Endothelial cell of umbilical vein (primary cell): ENCODE data around the gene ZNF783. TPM values are rescaled to one million over a fixed set of nuclear protein-coding genes. Genes with fewer than 3 reads are reported as not detected.

Experiments
- BruUV-seq: library from RNA; stranded (reverse); fragments of 400-500 nt; replicated peaks from 2 replicates; lab custom pipeline; 2021; lab: Mats Ljungman, UMichigan
- CTCF ChIA-PET: fragments of 300-600, 350-600 bp; sonication (Branson Sonifier 250); formaldehyde crosslinking; loops from one replicate; lab custom pipeline; 2021; ENCODE audit warnings: antibody characterized with exemption, inconsistent platforms; lab: Charles Lee
- POLR2A ChIA-PET: fragments of 300-600, 350-600 bp; sonication (Branson Sonifier 250); formaldehyde crosslinking; loops from one replicate; lab custom pipeline; 2021; ENCODE audit warnings: antibody characterized with exemption, inconsistent platforms; lab: Charles Lee
- DNase-seq: peaks from one replicate; pipeline ENCODE4 v3.0.0-alpha.2; 2011; ENCODE audit warnings: low read depth, low spot score
- FAIRE-seq: peaks from 2 replicates; lab custom pipeline; 2011; peaks lifted over from hg19 to GRCh38; lab: Jason Lieb, UNC
- H2AFZ ChIP-seq: 2 replicates; pipeline ENCODE4 v1.6.0; 2012; ENCODE audit warnings: low read depth, low read length, control low read depth, inconsistent platforms
- H3K27ac ChIP-seq: 2 replicates; pipeline ENCODE4 v1.5.1; 2011; ENCODE audit warnings: low read depth, mild to moderate bottlenecking, control low read depth, low read length, moderate library complexity; ENCODE audit not compliant: insufficient read depth
- H3K27me3 ChIP-seq, 2 experiments: 2 replicates each; pipeline versions ENCODE4 v1.6.0 to v1.6.1; 2011; ENCODE audit warnings: low read length in 2 of 2, mixed read lengths in 1 of 2; ENCODE audit not compliant: control insufficient read depth in 2 of 2, insufficient read depth in 2 of 2
- H3K36me3 ChIP-seq, 2 experiments: 2 replicates in 1 of 2; 3 replicates in 1 of 2; pipeline ENCODE4 v1.5.1; 2011; ENCODE audit warnings: low read length in 2 of 2, mild to moderate bottlenecking in 1 of 2, moderate library complexity in 1 of 2; ENCODE audit not compliant: control insufficient read depth in 2 of 2, insufficient read depth in 2 of 2; ENCODE audit errors: extremely low read depth in 1 of 2
- H3K4me1 ChIP-seq: 3 replicates; pipeline ENCODE4 v1.5.1; 2011; ENCODE audit warnings: mild to moderate bottlenecking, low read length; ENCODE audit not compliant: control insufficient read depth, insufficient read depth; ENCODE audit errors: extremely low read depth
- H3K4me2 ChIP-seq: 2 replicates; pipeline ENCODE4 v1.6.1; 2011; ENCODE audit warnings: low read length, control low read depth, mixed read lengths; ENCODE audit not compliant: insufficient read depth
- H3K4me3 ChIP-seq, 3 experiments: fragments of 200-600 bp in 1 of 3; sonication (generic), shearing (Covaris generic) in 1 of 3; replicated peaks in 1 of 3; 2 replicates each; pipeline ENCODE4 v1.5.1; 2011 to 2016; ENCODE audit warnings: control low read depth in 3 of 3, low read length in 3 of 3, mild to moderate bottlenecking in 2 of 3, inconsistent platforms in 1 of 3, low read depth in 1 of 3, moderate library complexity in 1 of 3; ENCODE audit not compliant: insufficient read depth in 1 of 3
- H3K79me2 ChIP-seq: 2 replicates; pipeline ENCODE4 v1.6.0; 2012; ENCODE audit warnings: low read length, inconsistent platforms; ENCODE audit not compliant: control insufficient read depth, insufficient read depth
- H3K9ac ChIP-seq: replicated peaks from 2 replicates; pipeline ENCODE3; 2011; ENCODE audit warnings: low read length, control low read depth; ENCODE audit not compliant: insufficient read depth; ENCODE audit errors: extremely low read depth
- H3K9me1 ChIP-seq: replicated peaks from 3 replicates; pipeline ENCODE4 v1.6.0; 2011; ENCODE audit warnings: mild to moderate bottlenecking, low read length; ENCODE audit not compliant: control insufficient read depth, insufficient read depth; ENCODE audit errors: extremely low read depth
- H3K9me3 ChIP-seq: replicated peaks from 2 replicates; pipeline ENCODE4 v1.5.1; 2012; ENCODE audit warnings: low read length, inconsistent platforms; ENCODE audit not compliant: control insufficient read depth, insufficient read depth
- H4K20me1 ChIP-seq: replicated peaks from 2 replicates; pipeline ENCODE3; 2011; ENCODE audit warnings: mild to moderate bottlenecking, low read length; ENCODE audit not compliant: control insufficient read depth, insufficient read depth; ENCODE audit errors: extremely low read depth
- CTCF ChIP-seq, 2 donors: IDR thresholded peaks; 1 replicate in 1 of 2; 2 replicates in 1 of 2; pipeline ENCODE4 v1.5.1; 2011; ENCODE audit warnings: low read length in 2 of 2, mild to moderate bottlenecking in 2 of 2, moderate library complexity in 2 of 2, control low read depth in 1 of 2, inconsistent platforms in 1 of 2, low read depth in 1 of 2; ENCODE audit not compliant: insufficient read depth in 1 of 2; ENCODE audit errors: extremely low read depth in 1 of 2
- FOS ChIP-seq: IDR thresholded peaks from 2 replicates; pipeline ENCODE4 v1.6.1; 2011; ENCODE audit warnings: mild to moderate bottlenecking, low read length, moderate library complexity, borderline replicate concordance; ENCODE audit not compliant: insufficient read depth
- MAX ChIP-seq: IDR thresholded peaks from 2 replicates; pipeline ENCODE4 v1.6.1; 2011; ENCODE audit not compliant: insufficient read depth, insufficient read length
- POLR2A ChIP-seq: IDR thresholded peaks from 2 replicates; pipeline ENCODE4 v1.6.1; 2012; ENCODE audit warnings: low read depth, mild to moderate bottlenecking, control low read depth, low read length
- POLR2AphosphoS5 ChIP-seq: IDR thresholded peaks from 2 replicates; pipeline ENCODE4 v1.6.1; 2012; ENCODE audit warnings: low read depth, mild to moderate bottlenecking, control low read depth, low read length, moderate library complexity; ENCODE audit not compliant: insufficient read depth
- dilution Hi-C: fragments of 300-500 bp; cut with MboI; formaldehyde crosslinking; loops from one replicate; pipeline ENCODE4 v1.15.0; 2019; ENCODE audit warnings: low sequenced_read_pairs; ENCODE audit not compliant: extremely low pct_ligation_motif_present
- intact Hi-C: fragments of 100-400 bp; cut with micrococcal nuclease; formaldehyde crosslinking; loops from one replicate; pipeline ENCODE4 v1.10.0; 2022
- polyA plus RNA-seq, 4 experiments: library from polyadenylated mRNA; depleted of rRNA in 3 of 4; stranded (reverse) in 3 of 4; unstranded in 1 of 4; fragments of >200 nt; gene quantifications; 2 replicates each; pipeline versions ENCODE4 v1.2.1 to v1.2.3, GENCODE V29; 2011 to 2012; ENCODE audit warnings: missing spikeins in 1 of 4
- total RNA-seq: library from RNA; stranded (reverse); gene quantifications from 2 replicates; pipeline ENCODE4 v1.2.3, GENCODE V29; 2021

The ZNF783 gene
- total and polyA plus RNA-seq, 2 donors (not counting 3 experiments of a cell fraction or from before 2014, with no cell fraction given): 7.3 to 9.8 TPM

DNA sequence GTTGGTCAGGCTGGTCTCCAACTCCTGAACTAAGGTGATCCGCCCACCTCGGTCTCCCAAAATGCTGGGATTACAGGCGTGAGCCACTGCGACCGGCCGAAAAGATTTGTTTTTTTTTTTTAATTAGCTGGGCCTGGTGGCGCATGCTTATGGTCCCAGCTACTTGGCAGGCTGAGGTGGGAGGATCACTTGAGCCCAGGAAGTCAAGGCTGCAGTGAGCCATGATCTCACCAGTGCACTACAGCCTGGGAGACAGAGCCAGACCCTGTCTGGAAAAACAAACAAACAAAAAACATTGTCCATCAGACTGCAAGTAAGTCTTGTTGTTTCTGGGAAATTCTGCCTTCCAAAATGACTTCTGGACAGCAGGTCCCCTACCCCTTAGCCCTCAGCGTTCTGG lies 38.8 kb upstream of the ZNF783 start:
- CTCF ChIA-PET: no interaction called here
- intact Hi-C loops: no loop called here

More for the DNA sequence above, 38.8 kb upstream of the ZNF783 start:
- Histone ChIP-seq H3K27ac (no peak overlapping the region), H3K9ac (no peak overlapping the region), H3K4me1 (no peaks in the 10 kb centered on the region), H3K4me3 (no peak overlapping the region), H2AFZ (no peak overlapping the region), H3K36me3 (peaks cover 2 to 23% of the 10 kb centered on the region in 2 experiments), H3K9me3 (no peaks in the 10 kb centered on the region), H3K27me3 (no peaks in the 10 kb centered on the region), H4K20me1 (no peaks in the 10 kb centered on the region), H3K79me2 (no peaks in the 10 kb centered on the region), H3K9me1 (no peaks in the 10 kb centered on the region), H3K4me2 (no peak overlapping the region)
- no TSS peak for BruUV-seq
- dilution Hi-C loops: no loop called here
- no peak for FAIRE-seq
- POLR2A ChIA-PET: no interaction called here
- no peak for DNase-seq
- no peak for TF ChIP-seq MAX
- TF ChIP-seq FOS: no peak
- no peak for TF ChIP-seq POLR2AphosphoS5
- TF ChIP-seq POLR2A: no peak
- no peak for TF ChIP-seq CTCF (IDR thresholded peaks at IDR 0.05; ENCODE audit: extremely low read depth in 1 of 2, insufficient read depth in 1 of 2, low read depth in 1 of 2, low read length in 2 of 2)
